NCI-H226 (cell line): ENCODE data around the gene IL18BP.

ENCODE experiments used
- DNase-seq: peaks from one replicate; pipeline ENCODE4 v3.0.0-alpha.2; 2015

IL18BP gene

DNA sequence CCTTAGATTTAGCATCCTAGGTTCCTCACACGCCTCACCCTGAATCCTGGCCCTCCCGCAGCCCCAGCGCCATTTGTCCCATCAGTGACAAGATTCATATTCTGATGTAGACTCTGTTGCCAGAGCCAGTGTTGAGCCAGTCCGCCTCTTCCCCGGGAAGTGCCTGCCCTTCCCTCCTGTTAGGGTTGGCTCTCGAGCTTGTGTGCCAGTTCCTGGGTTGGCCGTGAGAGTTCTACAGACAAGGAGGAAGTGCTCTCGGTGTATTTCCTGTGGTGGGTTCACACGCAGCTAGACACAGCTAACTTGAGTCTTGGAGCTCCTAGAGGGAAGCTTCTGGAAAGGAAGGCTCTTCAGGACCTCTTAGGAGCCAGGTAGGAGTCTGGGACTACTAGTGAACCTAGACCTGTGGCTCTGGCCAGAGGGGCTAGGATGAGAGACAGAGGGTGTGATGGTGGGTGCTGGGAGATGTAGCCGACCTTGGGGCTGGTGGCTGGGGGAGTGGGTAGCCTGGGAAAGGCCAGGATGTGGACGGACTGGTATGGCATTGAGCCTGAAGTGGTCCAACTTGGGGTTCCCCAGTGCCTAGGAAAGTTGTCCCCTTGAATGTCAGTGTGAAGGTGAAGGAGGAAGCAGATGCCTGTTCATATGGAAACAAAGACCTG is at the start of gene IL18BP:
TSS of gene IL18BP (plus strand) at position 261 of the 662 bp plus-strand sequence. CDS start 1,076 bp downstream, outside the sequence.
- DNase-seq = no peak

DNA sequence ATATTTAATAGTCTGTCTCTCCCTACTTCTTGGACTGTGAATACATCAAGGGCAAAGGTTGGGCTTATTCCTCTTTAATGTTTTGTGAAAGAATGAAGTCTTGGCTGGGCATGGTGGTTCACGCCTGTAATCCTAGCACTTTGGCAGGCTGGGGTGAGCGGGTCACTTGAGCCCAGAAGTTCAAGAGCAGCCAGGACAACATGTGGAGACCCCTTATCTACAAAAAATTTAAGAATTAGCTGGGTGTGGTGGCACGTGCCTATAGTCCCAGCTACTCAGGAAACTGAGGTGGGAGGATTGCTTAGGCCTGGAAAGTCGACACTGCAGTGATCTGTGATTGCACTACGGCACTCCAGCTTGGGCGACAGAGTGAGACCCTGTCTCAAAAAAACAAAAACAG is 49.7 kb upstream of the IL18BP start:
- DNase-seq = no peak

DNA sequence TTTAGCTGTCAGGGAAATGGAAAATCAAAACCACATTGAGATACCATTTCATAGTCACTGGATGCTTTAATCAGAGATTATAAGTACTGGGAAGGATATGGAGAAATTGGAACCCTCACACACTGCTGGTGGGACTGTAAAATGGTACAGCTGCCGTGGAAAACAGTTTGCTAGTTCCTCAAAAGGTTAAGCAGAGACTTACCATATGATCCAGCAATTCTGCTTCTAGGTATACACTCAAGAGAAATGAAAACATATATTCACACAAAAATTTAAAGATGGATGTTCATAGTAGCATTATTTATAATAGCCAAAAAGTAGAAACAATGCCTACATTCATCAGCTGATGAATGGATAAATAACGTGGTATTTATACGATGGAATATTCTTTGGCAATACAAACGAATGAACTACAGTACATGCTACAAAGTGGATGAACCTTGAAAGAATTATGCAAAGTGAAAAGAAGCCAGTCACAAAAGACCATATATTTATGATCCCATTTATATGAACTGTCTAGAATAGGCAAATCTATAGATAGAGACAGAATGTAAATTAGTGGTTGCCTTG is 46.9 kb upstream of the IL18BP start:
- DNase-seq = no peak

DNA sequence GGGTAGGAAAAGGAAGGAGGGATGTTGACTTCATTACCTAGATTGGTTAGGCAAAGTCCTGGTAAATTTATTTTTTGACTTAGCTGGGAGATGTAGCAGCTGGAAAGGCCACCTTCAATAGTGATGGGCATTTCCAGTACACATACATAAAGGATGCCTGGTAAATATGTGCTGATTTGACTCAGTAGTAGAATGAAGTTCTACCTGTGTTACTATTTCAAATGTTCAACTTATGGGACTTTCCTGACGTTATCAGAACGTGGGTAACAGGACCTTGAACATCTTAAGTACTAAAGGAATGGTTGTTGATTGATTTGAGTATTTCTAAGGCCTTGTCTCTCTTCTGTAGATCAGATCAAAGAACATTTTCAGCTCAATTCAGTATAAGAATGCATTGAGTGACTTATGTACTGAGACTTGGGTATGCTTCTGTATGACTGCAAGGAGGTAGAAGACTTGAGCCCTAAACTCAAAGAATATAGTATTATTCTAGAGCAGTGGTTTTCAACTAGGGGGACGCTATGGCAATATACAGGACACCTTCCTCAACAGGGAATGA is 42.7 kb upstream of the IL18BP start:
- no peak for DNase-seq

DNA sequence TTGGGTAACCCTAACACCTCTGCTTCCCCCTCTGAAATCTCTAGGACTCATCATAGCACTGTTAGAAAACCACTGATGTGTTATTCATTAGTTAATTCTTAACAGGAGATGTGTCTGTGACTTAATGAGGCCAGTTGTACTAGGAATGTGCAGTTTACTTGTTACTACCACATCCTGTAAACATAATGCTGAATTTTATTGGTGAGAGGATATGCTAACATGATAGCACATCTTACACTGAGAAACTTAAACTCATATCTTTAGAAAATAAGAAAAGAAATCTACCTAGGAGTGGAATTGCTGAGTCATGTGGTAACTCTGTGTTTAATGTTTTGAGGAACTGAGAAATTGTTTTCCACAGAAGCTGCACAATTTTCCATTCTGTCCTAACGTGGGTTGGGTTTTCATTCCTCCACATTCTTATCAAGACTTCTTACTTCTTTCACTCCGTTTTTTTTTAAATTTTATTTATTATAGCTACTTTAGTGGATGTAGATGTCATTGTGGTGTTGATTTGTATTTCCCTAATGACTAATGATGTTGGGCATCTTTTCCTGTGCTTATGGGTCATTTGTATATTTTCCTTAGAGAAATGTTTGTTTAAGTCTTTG is 36.2 kb upstream of the IL18BP start:
- DNase-seq = no peak

DNA sequence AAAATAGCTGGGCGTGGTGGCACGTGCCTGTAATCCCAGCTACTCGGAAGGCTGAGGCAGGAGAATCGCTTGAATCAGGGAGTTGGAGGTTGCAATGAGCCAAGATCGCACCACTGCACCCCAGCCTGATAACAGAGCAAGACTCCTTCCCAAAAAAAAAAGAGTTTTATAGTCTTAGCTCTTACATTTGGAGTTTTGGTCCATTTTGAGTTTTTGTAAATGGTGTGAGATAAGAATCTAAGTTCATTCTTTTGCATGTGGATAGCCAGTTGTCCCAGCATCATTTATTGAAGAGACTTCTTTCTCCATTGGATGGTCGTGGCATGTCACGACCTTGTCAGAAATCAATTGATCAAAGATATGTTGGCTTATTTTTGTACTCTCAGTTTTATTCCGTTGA is 35.2 kb upstream of the IL18BP start:
- no peak for DNase-seq

GRCh38 chr11:71964641-71965040 is 34.1 kb upstream of the IL18BP start:
- DNase-seq = no peak

- no peak for DNase-seq
Measured at GRCh38 chr11:71971680-71972079, 27.0 kb upstream of the IL18BP start.

- no peak for DNase-seq
Measured at GRCh38 chr11:71976551-71976950, 22.2 kb upstream of the IL18BP start.

DNA sequence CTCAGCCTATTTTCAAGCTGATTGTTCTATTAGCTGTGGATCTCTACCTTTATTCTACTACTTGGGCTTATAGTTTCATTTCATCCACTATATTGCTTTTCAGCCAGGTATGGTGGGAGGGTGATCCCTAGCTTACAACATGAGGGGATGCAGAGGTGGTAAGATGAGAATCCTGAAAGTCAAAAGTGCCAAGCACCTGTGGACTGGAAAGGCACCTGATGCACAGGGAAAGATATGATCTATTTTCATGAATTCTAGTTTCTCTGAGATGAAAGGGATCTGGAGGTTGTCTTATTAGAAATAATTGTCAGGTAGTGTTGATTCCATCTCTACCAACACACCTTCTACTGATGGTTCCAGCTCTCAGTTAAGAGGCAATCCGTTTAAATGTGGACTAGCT is 21.6 kb upstream of the IL18BP start:
- DNase-seq = no peak

DNA sequence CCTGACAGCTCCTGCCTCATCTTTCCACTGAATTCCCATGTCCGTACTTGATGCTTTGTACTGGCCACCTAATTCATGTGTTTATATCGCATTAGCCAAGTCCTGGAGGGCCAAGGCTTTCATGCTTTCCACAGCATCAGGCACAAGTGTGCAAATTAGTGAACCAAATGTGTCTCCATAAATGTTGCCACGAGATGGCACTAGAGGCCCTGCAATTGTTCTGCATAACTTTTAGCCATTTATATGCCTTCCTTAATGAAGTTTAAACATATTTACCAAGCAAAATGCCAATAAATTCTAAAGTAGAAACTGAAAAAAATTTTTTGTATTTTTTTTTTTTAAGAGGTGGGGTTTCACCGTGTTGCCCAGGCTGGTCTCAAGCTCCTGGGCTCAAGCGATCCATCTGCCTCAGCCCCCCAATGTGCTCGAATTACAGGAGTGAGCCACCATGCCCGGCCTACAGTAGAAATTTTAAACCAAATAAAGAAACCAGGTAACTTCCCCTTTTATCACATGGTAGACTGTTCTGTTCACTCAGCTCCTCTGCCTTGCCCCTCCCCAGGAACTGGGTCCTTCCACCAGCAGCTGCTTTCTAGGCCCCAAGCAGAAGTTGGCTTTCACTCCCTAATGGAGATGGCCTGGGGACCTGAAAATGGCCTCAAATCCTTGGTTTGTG is 20.8 kb upstream of the IL18BP start:
- DNase-seq = no peak

- no peak for DNase-seq
Measured at GRCh38 chr11:71979094-71979493, 19.6 kb upstream of the IL18BP start.

DNA sequence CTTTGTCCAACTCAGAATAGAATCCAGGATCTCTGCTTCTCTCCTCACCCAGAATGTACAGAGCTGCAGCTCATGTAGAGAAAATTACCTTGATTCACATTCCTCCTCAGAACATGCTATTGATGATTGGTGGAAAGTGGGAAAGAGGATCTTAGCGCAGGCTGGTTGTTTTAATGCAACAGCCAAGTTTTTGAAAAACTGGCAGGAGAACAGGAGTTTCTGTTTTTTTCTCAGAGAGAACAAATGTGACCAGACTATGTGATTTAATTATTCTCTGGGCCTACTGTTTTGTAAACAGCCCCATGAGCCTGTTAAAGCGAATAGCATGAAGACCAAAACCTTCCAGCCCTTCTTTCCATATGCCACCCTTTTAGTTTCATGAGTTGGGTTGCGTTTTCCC is 19.1 kb upstream of the IL18BP start:
- DNase-seq = no peak

GRCh38 chr11:71986131-71986530 is 12.6 kb upstream of the IL18BP start:
- no peak for DNase-seq

GRCh38 chr11:71987521-71987920 is 11.2 kb upstream of the IL18BP start:
- DNase-seq = no peak

DNA sequence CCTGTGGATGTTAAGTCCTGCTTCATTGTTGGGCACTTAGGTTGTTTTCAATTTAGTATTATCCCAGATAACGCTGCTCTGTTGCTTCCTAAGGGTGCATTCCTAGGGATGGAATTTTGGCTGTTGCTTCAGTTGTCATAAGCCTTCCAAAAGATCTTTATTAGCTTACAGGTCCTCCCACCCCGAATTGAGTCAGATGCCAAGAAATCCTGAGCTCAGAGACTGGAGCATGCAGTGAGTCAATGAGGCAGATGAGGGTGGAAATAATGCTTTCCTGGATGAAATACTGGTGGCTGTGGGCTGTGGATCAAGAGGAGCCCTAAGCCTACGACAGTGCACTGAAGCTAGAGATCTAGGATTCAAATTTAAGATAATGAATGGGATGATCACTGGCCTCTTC is 10.7 kb upstream of the IL18BP start:
- DNase-seq = peak; percentile 81

GRCh38 chr11:71990701-71991100 is 8.0 kb upstream of the IL18BP start:
- no peak for DNase-seq

DNA sequence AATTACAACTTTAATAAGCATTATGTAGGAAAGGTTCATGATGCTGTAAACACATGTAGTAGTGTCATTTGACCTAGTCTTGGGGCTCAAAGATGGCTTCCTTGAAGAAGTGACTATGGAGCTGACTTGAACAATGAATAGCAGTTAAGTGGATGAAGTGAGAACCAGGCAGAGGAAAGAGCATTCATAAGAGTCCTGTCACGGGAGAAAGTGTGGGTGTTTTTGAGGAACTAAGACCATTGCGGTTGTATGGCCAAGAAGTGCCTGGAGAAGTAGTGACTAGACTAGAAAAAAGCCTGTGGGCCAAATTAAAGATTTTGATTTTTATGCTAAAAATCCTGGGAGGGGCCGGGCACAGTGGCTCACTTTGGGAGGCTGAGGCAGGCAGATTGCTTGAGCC is 7.2 kb upstream of the IL18BP start:
- DNase-seq = no peak

DNA sequence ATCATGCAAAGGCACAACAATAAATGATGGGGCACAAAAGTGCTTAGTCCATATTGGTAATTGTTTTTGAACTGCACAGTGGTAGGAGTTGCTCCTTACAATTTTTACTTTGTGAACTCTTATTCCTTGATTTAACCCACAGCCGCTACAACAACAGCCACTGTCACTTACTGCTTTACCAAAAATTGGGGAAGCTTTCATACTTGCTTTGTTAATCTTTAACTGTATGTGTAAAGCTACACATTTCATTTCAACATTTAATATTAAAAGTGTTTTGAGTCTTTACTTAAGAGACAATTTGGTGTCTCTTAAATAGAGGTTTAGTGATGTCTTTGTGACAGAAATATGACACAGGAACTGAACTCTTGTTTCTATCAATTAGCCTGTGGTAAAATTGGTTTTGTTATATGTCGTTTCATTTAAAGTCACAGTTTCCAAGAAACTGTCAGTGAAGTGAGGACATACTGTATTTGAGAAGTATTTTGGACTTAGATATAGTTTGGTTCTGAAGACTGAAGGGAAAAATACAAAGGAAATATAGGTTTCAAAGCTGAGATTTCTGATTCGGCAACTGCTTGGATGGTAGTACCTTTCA is 6.5 kb upstream of the IL18BP start:
- DNase-seq = no peak

DNA sequence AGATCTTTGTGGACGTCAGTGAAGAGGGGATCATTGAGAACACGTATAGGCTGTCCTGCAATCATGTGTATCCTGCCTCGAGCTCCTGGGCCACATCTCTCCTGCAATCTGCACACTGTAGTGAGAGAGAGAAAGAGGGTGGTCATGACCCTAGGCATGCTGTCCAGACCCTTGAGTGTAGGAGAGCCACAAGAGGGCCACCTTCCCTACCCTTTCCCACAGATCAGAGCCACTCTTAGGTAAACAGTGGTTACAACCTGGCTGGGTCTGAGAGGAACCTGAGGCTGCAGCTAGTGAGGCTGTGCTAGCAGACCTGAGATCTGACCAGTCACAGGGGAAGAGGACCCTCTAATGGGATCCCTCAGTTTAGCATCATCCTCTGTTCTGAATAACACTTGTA is 3.9 kb upstream of the IL18BP start:
- DNase-seq = no peak

DNA sequence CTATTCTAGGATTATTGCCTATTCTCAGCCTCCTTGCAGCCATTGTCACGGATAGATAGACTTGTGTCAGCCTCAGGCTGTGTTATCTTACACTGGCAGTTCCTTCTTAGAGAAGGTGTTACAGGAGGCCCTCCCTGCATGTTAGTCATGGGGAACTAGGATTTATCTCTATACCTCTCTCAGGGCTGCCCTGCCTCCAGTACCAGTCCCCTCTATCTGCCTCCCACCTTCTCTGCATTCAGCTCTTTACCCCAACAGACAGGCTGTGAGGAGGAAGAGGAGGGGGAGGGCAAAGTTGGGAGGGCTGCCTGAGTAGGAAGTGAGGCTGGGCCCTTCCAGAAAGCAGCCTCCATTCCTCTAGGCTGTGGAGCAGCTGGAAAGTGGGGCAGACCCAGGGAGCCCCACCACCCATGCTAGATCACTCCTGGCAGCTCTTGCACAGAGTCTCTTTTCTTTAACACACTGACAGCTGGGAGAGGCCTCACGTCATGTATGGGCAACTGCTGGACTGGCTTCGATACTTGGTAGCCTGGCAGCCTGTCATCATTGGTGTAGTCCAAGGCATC is 2.9 kb upstream of the IL18BP start:
- DNase-seq = no peak

- DNase-seq = no peak
Measured at GRCh38 chr11:71996517-71996916, 2.2 kb upstream of the IL18BP start.

GRCh38 chr11:71996946-71997345 is 1.8 kb upstream of the IL18BP start:
- no peak for DNase-seq
